Activated CD4-positive, alpha-beta memory T cell treated with anti-CD3 and anti-CD28 coated beads for 36 hours (primary cell): Measurements from ENCODE around the gene TBPL2. TPM values are rescaled to one million over a fixed set of nuclear protein-coding genes. Genes with fewer than 3 reads are reported as not detected.

ENCODE experiments used
- CTCF ChIA-PET: fragments of 350-600 bp; sonication (Branson Sonifier 250); formaldehyde crosslinking; loops from one replicate; lab custom pipeline; 2021; ENCODE audit warnings: antibody characterized with exemption, inconsistent platforms; lab: Charles Lee
- POLR2A ChIA-PET: fragments of 350-600 bp; sonication (Branson Sonifier 250); formaldehyde crosslinking; loops from one replicate; lab custom pipeline; 2021; ENCODE audit warnings: antibody characterized with exemption; lab: Charles Lee
- DNase-seq: peaks from one replicate; pipeline ENCODE4 v3.0.0-alpha.2; 2020
- H3K27ac Mint-ChIP-seq: one replicate; pipeline ENCODE4 v1.8.0; 2021; ENCODE audit warnings: mixed read lengths
- H3K27me3 Mint-ChIP-seq: one replicate; pipeline ENCODE4 v1.8.0; 2021; ENCODE audit warnings: mixed read lengths
- H3K36me3 Mint-ChIP-seq: one replicate; pipeline ENCODE4 v1.8.0; 2021; ENCODE audit warnings: mixed read lengths
- H3K4me1 Mint-ChIP-seq: one replicate; pipeline ENCODE4 v1.8.0; 2021; ENCODE audit warnings: low read depth, mixed read lengths
- H3K4me3 Mint-ChIP-seq: one replicate; pipeline ENCODE4 v1.8.0; 2021; ENCODE audit warnings: mild to moderate bottlenecking, mixed read lengths
- H3K9me3 Mint-ChIP-seq: one replicate; pipeline ENCODE4 v1.8.0; 2021; ENCODE audit warnings: mixed read lengths
- intact Hi-C: fragments of 100-400 bp; cut with micrococcal nuclease; formaldehyde crosslinking; loops from one replicate; pipeline ENCODE4 v1.15.1; 2023
- total RNA-seq, 2 experiments: library from RNA; stranded (reverse); gene quantifications; one replicate each; pipeline ENCODE4 v1.2.3, GENCODE V29; 2021

TBPL2 gene
- total RNA-seq, 2 experiments from 2014 or later: not detected

DNA sequence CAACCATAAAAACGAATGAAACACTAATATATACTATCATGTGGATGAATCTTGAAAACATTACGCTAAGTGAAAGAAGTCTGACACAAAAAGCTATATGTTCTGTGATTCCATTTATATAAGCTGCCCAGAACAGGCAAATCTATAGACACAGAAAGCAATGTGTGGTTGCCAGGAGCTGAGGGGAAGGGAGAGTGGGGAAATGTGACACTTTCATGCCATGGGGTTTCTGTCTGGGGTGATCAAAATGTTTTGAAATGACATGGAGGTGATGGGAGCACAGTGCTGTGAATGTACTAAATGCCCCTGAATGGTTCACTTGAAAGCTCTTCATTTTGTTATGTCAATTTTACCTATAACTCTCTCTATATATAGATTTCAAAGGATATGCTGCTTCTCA, 58.9 kb downstream of the TBPL2 start:
- Mint-ChIP-seq H3K9me3 (no peaks in the 10 kb centered on the region), H3K27ac (peak overlapping the region; percentile 70), H3K4me1 (peaks cover 35% of the 10 kb centered on the region), H3K27me3 (no peaks in the 10 kb centered on the region), H3K36me3 (peaks cover 40% of the 10 kb centered on the region), H3K4me3 (no peak overlapping the region)
- ChIA-PET POLR2A (interaction anchor here (0.6 kb wide), 1 partner anchor 22 kb away, joined by 3 read pairs; no protein-coding TSS in a partner anchor), CTCF (interaction anchor here (1.8 kb wide), 1 partner anchor 27 kb away, joined by 6 read pairs; no protein-coding TSS in a partner anchor)
- intact Hi-C loops: no loop called here
- DNase-seq: peak; percentile 22

DNA sequence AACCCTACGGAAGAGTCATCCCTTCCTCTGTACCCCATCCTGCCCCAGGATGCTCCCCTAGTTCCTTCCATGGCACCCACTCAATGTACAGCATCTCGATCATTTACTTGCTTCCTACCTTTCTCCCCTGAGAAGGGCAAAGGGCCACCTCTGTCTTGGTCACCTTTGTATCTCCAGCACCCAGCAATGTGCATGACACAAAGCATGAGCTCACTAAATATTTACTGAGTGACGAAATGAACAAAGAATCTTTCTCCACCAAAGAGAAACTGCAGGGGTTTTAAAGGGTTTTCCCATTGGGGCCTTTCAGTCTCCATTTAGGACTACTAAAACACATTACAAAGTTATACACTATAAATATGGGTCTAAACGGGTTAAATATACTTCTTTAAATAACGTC, 59.4 kb downstream of the TBPL2 start:
- POLR2A ChIA-PET: interaction anchor here (0.6 kb wide), 1 partner anchor 22 kb away, joined by 3 read pairs; no protein-coding TSS in a partner anchor
- H3K27me3 Mint-ChIP-seq: no peaks in the 10 kb centered on the region
- H3K4me1 Mint-ChIP-seq: peaks cover 34% of the 10 kb centered on the region
- CTCF ChIA-PET: interaction anchor here (1.8 kb wide), 1 partner anchor 27 kb away, joined by 6 read pairs; no protein-coding TSS in a partner anchor
- no peaks in the 10 kb centered on the region for H3K9me3 Mint-ChIP-seq
- H3K4me3 Mint-ChIP-seq: no peak overlapping the region
- intact Hi-C loops: no loop called here
- no peak for DNase-seq
- H3K36me3 Mint-ChIP-seq: peaks cover 46% of the 10 kb centered on the region
- H3K27ac Mint-ChIP-seq: peak overlapping the region; percentile 55

DNA sequence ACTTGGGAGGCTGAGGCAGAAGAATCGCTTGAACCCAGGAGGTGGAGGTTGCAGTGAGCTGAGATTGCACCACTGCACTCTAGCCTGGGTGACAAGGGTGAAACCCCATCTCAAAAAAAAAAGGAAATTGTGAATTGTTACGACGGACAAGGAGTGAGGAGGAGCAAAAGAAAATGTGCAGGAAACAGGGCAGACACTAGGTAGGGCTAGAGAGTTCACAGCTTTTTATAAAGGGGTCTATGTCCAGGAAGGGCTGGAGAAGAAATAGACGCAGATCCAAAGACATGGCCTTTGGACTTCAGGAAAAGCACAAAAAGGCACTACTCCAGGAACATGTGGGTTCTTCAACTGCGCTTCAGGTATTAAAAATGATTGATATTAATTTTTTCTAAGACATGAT, 63.2 kb downstream of the TBPL2 start:
- Mint-ChIP-seq H3K4me3 (no peak overlapping the region), H3K27ac (no peak overlapping the region), H3K4me1 (peaks cover 49% of the 10 kb centered on the region), H3K9me3 (no peaks in the 10 kb centered on the region), H3K27me3 (no peaks in the 10 kb centered on the region), H3K36me3 (peaks cover 41% of the 10 kb centered on the region)
- intact Hi-C loops: no loop called here
- no peak for DNase-seq
- ChIA-PET CTCF (no interaction called here), POLR2A (no interaction called here)

DNA sequence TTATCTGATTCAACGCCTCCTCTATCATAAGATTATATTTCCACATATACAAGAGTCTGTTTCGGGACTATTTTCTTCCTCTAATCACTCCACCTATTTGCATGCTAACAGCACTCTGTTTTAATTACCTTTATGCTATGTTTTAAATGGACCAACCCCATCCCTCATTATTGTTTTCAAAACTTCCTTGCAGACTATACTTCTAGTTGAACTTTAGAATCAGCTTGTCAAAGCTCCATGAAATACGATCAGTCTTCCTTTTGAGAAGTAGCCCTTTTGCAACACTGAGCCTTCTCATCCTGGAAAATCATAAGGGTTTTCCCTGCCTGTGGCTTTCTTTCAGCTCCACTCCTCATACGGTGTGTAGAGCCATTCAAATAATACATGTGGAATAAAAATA, 65.6 kb downstream of the TBPL2 start:
- ChIA-PET POLR2A (interaction anchor here (0.7 to 1.7 kb wide), 9 partner anchors 11 to 324 kb away, joined by 3 to 6 read pairs (median 3); partner anchors contain the start of gene MAPK1IP1L), CTCF (interaction anchor here (0.7 to 1.9 kb wide), 7 partner anchors 11 to 162 kb away, joined by 3 to 11 read pairs (median 5); partner anchors contain the start of gene FBXO34)
- H3K9me3 Mint-ChIP-seq: no peaks in the 10 kb centered on the region
- DNase-seq: no peak
- peaks cover 28% of the 10 kb centered on the region for H3K36me3 Mint-ChIP-seq
- H3K4me1 Mint-ChIP-seq: peaks cover 45% of the 10 kb centered on the region
- no peaks in the 10 kb centered on the region for H3K27me3 Mint-ChIP-seq
- intact Hi-C loops: loop anchor here (1.0 to 5.0 kb wide), 5 partner anchors 12 to 277 kb away; no protein-coding TSS in a partner anchor
- H3K4me3 Mint-ChIP-seq: peak overlapping the region; percentile 21
- H3K27ac Mint-ChIP-seq: peak overlapping the region; percentile 91

DNA sequence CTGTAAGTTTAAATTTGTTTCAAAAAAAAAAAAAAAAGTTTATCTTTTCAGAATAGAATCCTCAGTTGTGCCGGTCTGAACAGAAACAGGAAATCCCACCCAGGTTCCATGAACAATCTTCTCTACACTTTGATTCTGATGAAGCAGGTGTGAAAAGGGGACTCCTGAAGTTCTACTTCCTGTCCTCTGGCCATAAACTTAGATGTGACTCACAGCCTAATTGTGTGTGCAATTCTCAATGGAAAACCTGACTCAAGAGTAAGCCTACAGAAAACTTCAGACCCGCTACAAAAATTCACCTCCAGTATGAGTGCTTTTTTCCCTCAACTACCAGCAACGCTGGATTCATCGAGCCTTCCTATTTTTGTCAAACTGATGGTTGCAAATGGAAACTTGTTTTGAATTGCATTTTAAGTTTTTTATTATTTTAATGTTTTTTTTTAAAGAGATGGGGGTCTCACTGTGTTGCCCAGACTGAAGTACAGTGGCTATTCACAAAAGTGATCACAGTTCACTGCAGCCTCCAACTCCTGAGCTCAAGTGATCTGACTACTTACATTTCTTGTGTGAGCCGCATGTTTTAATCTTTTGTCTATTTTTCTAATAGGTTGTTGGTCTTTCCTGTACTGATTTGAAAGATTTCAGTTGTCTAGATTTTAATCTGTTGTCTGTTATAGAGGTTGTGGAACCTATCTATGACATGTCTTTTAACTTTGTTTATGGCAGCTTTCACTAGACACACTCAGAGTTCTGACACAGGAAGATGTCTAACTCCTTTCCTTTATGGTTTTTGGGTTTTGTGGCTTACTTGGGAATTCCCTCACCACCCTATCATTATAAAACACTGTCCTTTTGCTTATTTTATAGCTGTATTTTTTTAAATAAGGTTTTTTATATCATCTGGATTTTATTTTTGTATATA, 66.4 kb downstream of the TBPL2 start:
- CTCF ChIA-PET: interaction anchor here (0.6 to 1.9 kb wide), 9 partner anchors 12 to 161 kb away, joined by 3 to 11 read pairs (median 5); partner anchors contain the start of gene FBXO34
- Mint-ChIP-seq H3K27me3 (no peaks in the 10 kb centered on the region), H3K4me3 (peak overlapping the region; percentile 49), H3K27ac (peak overlapping the region; percentile 91), H3K9me3 (no peaks in the 10 kb centered on the region), H3K36me3 (peaks cover 29% of the 10 kb centered on the region), H3K4me1 (peaks cover 45% of the 10 kb centered on the region)
- POLR2A ChIA-PET: interaction anchor here (0.7 to 1.7 kb wide), 9 partner anchors 11 to 323 kb away, joined by 3 to 6 read pairs (median 3); partner anchors contain the start of gene MAPK1IP1L
- DNase-seq: peak; percentile 45
- intact Hi-C loops: loop anchor here (1.0 to 5.0 kb wide), 6 partner anchors 12 to 277 kb away; no protein-coding TSS in a partner anchor

DNA sequence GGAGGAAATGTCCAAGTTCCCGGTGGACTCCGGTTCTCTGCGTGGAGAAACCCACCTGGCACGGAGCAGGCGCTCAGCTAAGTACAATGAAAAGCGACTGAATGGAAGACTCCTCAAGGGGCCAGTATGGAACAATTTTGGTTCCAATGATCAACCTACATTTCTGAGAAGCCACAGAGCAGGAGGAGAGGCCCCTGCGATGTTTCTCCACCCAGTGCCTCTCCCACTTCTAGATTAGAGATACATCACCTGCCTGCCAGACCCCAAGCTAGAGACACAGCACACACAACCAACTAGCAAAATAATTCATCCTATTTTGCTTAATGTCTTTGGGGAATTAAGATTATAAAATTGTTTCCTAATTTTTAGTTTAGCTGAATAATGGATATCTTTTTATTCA, 67.6 kb downstream of the TBPL2 start:
- no peaks in the 10 kb centered on the region for H3K27me3 Mint-ChIP-seq
- H3K9me3 Mint-ChIP-seq: no peaks in the 10 kb centered on the region
- peaks cover 27% of the 10 kb centered on the region for H3K36me3 Mint-ChIP-seq
- H3K4me1 Mint-ChIP-seq: peaks cover 45% of the 10 kb centered on the region
- ChIA-PET CTCF (interaction anchor here (1.1 to 2.8 kb wide), 6 partner anchors 14 to 127 kb away, joined by 3 to 21 read pairs (median 5); no protein-coding TSS in a partner anchor), POLR2A (interaction anchor here (1.7 kb wide), 1 partner anchor 13 kb away, joined by 8 read pairs; no protein-coding TSS in a partner anchor)
- no peak overlapping the region for H3K4me3 Mint-ChIP-seq
- intact Hi-C loops: loop anchor here (2.0 to 5.0 kb wide), 2 partner anchors 18 to 276 kb away; no protein-coding TSS in a partner anchor
- peak overlapping the region; percentile 91 for H3K27ac Mint-ChIP-seq
- no peak for DNase-seq

DNA sequence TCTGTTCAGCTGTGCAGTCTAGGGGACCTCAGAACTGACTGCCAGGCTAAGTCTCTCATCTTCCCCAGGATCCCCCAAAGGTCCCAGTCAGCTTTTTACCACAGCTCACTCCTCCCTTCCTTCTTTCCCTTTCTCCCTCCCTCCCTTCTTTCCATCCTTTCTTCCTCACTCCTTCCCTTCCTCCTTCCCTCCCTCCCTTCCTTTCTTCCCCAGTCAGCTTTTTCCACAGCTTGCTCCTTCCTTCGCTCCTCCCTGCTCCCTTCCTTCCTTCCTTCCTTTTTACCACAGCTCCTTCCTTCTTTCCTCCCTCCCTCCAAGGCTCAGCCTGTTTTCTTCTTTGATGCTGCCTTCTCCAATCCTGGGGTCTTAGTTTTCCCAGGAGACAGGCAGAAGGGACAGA, 68.0 kb downstream of the TBPL2 start:
- Mint-ChIP-seq H3K27ac (peak overlapping the region; percentile 91), H3K4me3 (no peak overlapping the region), H3K4me1 (peaks cover 45% of the 10 kb centered on the region), H3K27me3 (no peaks in the 10 kb centered on the region), H3K9me3 (no peaks in the 10 kb centered on the region), H3K36me3 (peaks cover 28% of the 10 kb centered on the region)
- intact Hi-C loops: loop anchor here (2.0 to 5.0 kb wide), 2 partner anchors 18 to 275 kb away; no protein-coding TSS in a partner anchor
- POLR2A ChIA-PET: interaction anchor here (1.2 to 1.7 kb wide), 2 partner anchors 10 to 14 kb away, joined by 3 to 8 read pairs; no protein-coding TSS in a partner anchor
- CTCF ChIA-PET: interaction anchor here (1.1 to 2.8 kb wide), 6 partner anchors 14 to 127 kb away, joined by 3 to 21 read pairs (median 5); no protein-coding TSS in a partner anchor
- no peak for DNase-seq

DNA sequence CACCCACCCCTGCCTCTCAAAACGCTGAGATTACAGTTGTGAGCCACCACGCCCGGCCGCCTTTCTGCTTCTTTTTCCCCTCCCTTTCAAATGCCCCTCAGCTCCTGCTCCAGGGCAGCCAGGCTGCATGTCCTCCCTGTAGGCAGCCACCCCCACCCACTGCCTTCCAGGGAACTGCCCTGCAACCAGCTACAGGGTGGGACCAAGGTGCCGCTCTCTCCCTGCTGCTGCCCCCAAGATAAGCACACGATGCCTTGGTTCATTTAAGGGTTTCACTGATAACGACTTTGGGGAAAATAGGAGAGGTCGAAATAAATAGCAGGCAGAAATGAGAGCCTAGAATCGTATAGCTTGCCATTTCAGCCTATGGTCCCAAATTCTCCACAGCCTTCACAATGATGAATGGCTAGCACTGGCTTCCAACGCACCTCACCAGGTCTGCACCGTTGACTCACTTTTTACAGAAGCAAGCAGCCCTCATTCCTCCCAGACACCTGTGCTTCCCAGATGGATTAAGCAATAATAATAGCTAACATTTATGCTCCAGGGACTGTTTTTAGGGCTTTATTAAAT, 69.4 kb downstream of the TBPL2 start:
- H3K9me3 Mint-ChIP-seq: no peaks in the 10 kb centered on the region
- CTCF ChIA-PET: interaction anchor here (1.5 to 2.8 kb wide), 2 partner anchors 17 to 44 kb away, joined by 3 to 21 read pairs; no protein-coding TSS in a partner anchor
- DNase-seq: no peak
- intact Hi-C loops: loop anchor here (5.0 kb wide), 1 partner anchor 274 kb away; no protein-coding TSS in a partner anchor
- peak overlapping the region; percentile 15 for H3K27ac Mint-ChIP-seq
- H3K4me3 Mint-ChIP-seq: no peak overlapping the region
- H3K4me1 Mint-ChIP-seq: peaks cover 40% of the 10 kb centered on the region
- peaks cover 14% of the 10 kb centered on the region for H3K36me3 Mint-ChIP-seq
- POLR2A ChIA-PET: no interaction called here
- no peaks in the 10 kb centered on the region for H3K27me3 Mint-ChIP-seq

DNA sequence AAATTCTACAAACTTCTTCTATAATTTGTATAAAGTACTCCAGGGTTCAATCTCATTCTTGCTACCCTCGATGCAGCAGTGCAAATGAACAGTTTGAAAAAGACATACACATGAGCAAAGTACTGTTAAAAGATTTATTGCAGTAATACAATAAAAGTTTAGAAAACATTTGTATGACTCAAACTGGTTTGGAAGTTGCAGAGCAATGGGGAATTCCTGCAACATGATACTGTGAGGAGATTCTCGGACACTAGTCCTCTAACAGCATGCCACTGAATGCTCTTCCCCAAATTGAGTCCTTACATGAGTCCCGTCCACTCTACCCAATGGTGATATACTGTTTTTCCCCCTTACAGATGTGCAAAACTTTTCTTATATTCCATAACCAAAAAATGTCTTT, 74.1 kb downstream of the TBPL2 start:
- Mint-ChIP-seq H3K4me1 (peaks cover 10% of the 10 kb centered on the region), H3K27me3 (no peaks in the 10 kb centered on the region), H3K27ac (no peak overlapping the region), H3K36me3 (peaks cover 16% of the 10 kb centered on the region), H3K4me3 (no peak overlapping the region), H3K9me3 (no peaks in the 10 kb centered on the region)
- no peak for DNase-seq
- intact Hi-C loops: no loop called here
- CTCF ChIA-PET: interaction anchor here (0.6 to 2.2 kb wide), 5 partner anchors 10 to 121 kb away, joined by 3 to 9 read pairs (median 3); no protein-coding TSS in a partner anchor
- POLR2A ChIA-PET: no interaction called here
